ENCODE data around the gene ANXA1. TPM values are rescaled to one million over a fixed set of nuclear protein-coding genes. Genes with fewer than 3 reads are reported as not detected.
A peak's percentile ranks its signal among the peaks of the same experiment; 100 is the strongest.

Gene ANXA1
- total RNA-seq, 1 experiment from 2014 or later, result 72.0 TPM

- TF ChIP-seq TCF7L2 (IDR thresholded peaks at IDR 0.05; ENCODE audit: low read depth, low read length) (no peak), REST (IDR thresholded peaks at IDR 0.05; ENCODE audit: insufficient read depth in 1 of 2, low read depth in 2 of 2, low read length in 1 of 2) (no peak), POLR2AphosphoS5 (IDR thresholded peaks at IDR 0.05; ENCODE audit: low read depth, low read length) (no peak), CTCF (IDR thresholded peaks at IDR 0.05) (no peak), SIN3A (IDR thresholded peaks at IDR 0.05; ENCODE audit: borderline replicate concordance, insufficient read depth, low read depth, low read length) (no peak)
- Histone ChIP-seq H3K4me1 (ENCODE audit: control insufficient read depth, insufficient read depth, low read length) (no peaks in the 10 kb centered on the region), H3K4me3 (ENCODE audit: low read depth in 2 of 2, low read length in 2 of 2) (no peak overlapping the region), H3K27me3 (ENCODE audit: control insufficient read depth, insufficient read depth, low read length) (no peaks in the 10 kb centered on the region), H3K9me3 (ENCODE audit: control insufficient read depth, insufficient read depth, low read depth, low read length) (no peaks in the 10 kb centered on the region), H3K27ac (ENCODE audit: low read length) (no peak overlapping the region), H3K36me3 (ENCODE audit: control insufficient read depth, insufficient read depth, low read length) (no peaks in the 10 kb centered on the region)
- no TSS peak for BruUV-seq (replicated peaks)
- no peak for DNase-seq (ENCODE audit: low read depth, low spot score)
- ATAC-seq, result no peak
- ChIA-PET POLR2A (no interaction called here), CTCF (interaction anchor here (0.7 kb wide), 1 partner anchor 1161 kb away, joined by 3 read pairs; no protein-coding TSS in a partner anchor)
- intact Hi-C loops (cut with micrococcal nuclease; ENCODE audit: unreplicated experiment), result no loop called here
- in situ Hi-C loops (cut with HindIII; ENCODE audit: low pct_unique_long_range_greater_than_20kb, low sequenced_read_pairs), result no loop called here
Measured at GRCh38 chr9:73199448-73199847, 47.8 kb downstream of the ANXA1 start.

- Histone ChIP-seq H3K4me3 (ENCODE audit: low read depth in 2 of 2, low read length in 2 of 2) (peak overlapping the region in 1 of 2 experiments; percentile 16; a peak in 1 of 4 replicates), H3K36me3 (ENCODE audit: control insufficient read depth, insufficient read depth, low read length) (no peaks in the 10 kb centered on the region), H3K4me1 (ENCODE audit: control insufficient read depth, insufficient read depth, low read length) (no peaks in the 10 kb centered on the region), H3K9me3 (ENCODE audit: control insufficient read depth, insufficient read depth, low read depth, low read length) (no peaks in the 10 kb centered on the region), H3K27me3 (ENCODE audit: control insufficient read depth, insufficient read depth, low read length) (no peaks in the 10 kb centered on the region), H3K27ac (ENCODE audit: low read length) (no peak overlapping the region)
- no TSS peak for BruUV-seq (replicated peaks)
- ChIA-PET CTCF (interaction anchor here (0.6 to 1.0 kb wide), 3 partner anchors 92 to 1422 kb away, joined by 3 to 6 read pairs (median 3); no protein-coding TSS in a partner anchor), POLR2A (no interaction called here)
- in situ Hi-C loops (cut with HindIII; ENCODE audit: low pct_unique_long_range_greater_than_20kb, low sequenced_read_pairs), result no loop called here
- intact Hi-C loops (cut with micrococcal nuclease; ENCODE audit: unreplicated experiment), result loop anchor here (10.0 kb wide), 1 partner anchor 1375 kb away; no protein-coding TSS in a partner anchor
- peak; percentile 88 for ATAC-seq
- DNase-seq (ENCODE audit: low read depth, low spot score), result no peak
- no peak for TF ChIP-seq POLR2AphosphoS5 (IDR thresholded peaks at IDR 0.05; ENCODE audit: low read depth, low read length)
- peak; percentile 79 for TF ChIP-seq CTCF (IDR thresholded peaks at IDR 0.05)
Measured at GRCh38 chr9:73199886-73200285, 48.2 kb downstream of the ANXA1 start.

Data from Panc1 (cell line).